Peyer's patch (tissue), 4 donors: ENCODE measurements around the gene DCXR. TPM values are rescaled to one million over a fixed set of nuclear protein-coding genes. Genes with fewer than 3 reads are reported as not detected.
A peak's percentile ranks its signal among the peaks of the same experiment; 100 is the strongest.

Experiments
- DNase-seq, 3 donors: peaks; one replicate each; pipeline ENCODE4 v3.0.0-alpha.2; 2017 to 2019
- H3K27ac ChIP-seq, 4 donors: fragments of 200-600 bp; sonication (generic); one replicate each; pipeline ENCODE4 v1.5.1; 2016 to 2019
- H3K27me3 ChIP-seq, 2 donors: fragments of 200-600 bp; sonication (generic); one replicate each; pipeline ENCODE4 v1.5.1; 2019
- H3K36me3 ChIP-seq, 3 donors: fragments of 200-600 bp; sonication (generic); one replicate each; pipeline ENCODE4 v1.5.1; 2016 to 2019
- H3K4me1 ChIP-seq, 4 donors: fragments of 200-600 bp; sonication (generic); one replicate each; pipeline ENCODE4 v1.5.1; 2016 to 2019
- H3K4me3 ChIP-seq, 4 donors: fragments of 200-600 bp; sonication (generic); 1 replicate in 3 of 4; 2 replicates in 1 of 4; pipeline ENCODE4 v1.5.1; 2016 to 2019; ENCODE audit warnings: mild to moderate bottlenecking in 1 of 4
- H3K9me3 ChIP-seq, 4 donors: fragments of 200-600 bp; sonication (generic); one replicate each; pipeline ENCODE4 v1.5.1; 2016 to 2019; ENCODE audit warnings: mild to moderate bottlenecking in 1 of 4
- POLR2A ChIP-seq, 2 donors: fragments of 450-650 bp; IDR thresholded peaks; one replicate each; pipeline ENCODE4 v1.5.1; 2017; ENCODE audit warnings: antibody characterized with exemption in 2 of 2, mild to moderate bottlenecking in 2 of 2, moderate library complexity in 2 of 2
- total RNA-seq, 4 donors: library from RNA; depleted of rRNA; stranded (reverse); fragments of >200 nt; gene quantifications; one replicate each; pipeline ENCODE4 v1.1.0, GENCODE V29; 2016
- TF ChIP-seq, protein P1 (sequence below), 6 experiments: fragments of 450-650 bp in 4 of 6; fragments of 200-600 bp in 2 of 6; sonication (generic) in 1 of 6; IDR thresholded peaks; one replicate each; pipeline ENCODE4 v1.5.1; 2017 to 2019; ENCODE audit warnings: antibody characterized with exemption in 6 of 6, mild to moderate bottlenecking in 3 of 6, moderate library complexity in 1 of 6

Gene DCXR
- total RNA-seq, 4 donors from 2014 or later = 68.5 to 104 (median 86.8) TPM

DNA sequence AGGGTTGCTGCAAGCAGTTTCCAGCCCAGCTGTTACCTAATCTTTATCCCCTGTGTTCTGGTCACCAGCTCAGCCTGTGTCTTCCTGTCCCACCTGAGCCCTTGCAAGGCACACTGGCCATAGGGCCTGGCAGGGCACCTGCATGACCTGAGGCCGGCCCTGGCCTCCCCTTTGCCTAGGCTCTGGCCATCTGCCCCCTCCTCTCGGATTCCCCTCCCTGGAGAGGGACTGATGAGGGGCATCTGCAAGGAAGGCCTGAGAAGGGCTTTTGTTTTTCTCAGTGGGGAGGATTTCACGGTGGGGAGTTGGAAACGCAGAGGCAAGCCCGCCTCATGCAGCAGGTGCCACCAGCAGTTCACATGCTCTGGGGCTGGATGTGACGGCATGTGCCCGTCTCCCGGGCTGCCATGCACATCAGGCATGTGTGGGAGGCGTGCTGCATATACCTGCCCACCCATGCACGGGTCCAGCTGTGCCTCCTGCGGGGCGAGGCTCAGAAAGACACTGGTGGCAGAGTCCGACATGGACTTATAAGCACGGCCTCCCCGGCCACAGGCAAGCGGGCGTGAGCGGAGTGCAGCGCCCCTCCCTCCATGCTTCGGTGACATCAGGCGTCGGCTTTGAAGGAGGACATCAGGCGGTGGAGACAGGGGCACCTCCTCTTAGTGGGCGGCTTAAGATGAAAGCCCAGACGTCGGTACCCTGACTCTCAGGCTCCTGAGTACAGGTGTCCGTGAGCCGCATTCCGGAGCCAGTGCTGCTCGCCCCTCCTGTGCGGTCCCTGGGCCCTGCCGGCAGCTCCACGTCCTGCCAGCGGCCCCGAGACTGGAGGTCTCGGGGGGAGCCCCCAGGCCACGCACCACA is 43.5 kb downstream of the DCXR start:
- Histone ChIP-seq H3K27ac (no peak overlapping the region), H3K27me3 (no peaks in the 10 kb centered on the region), H3K9me3 (no peaks in the 10 kb centered on the region), H3K4me3 (no peak overlapping the region), H3K36me3 (peaks cover 0 to 5% (median 0%) of the 10 kb centered on the region in 3 donors), H3K4me1 (peaks cover 0 to 23% (median 2%) of the 10 kb centered on the region in 4 donors)
- no peak for DNase-seq
- TF ChIP-seq, protein P1, sequence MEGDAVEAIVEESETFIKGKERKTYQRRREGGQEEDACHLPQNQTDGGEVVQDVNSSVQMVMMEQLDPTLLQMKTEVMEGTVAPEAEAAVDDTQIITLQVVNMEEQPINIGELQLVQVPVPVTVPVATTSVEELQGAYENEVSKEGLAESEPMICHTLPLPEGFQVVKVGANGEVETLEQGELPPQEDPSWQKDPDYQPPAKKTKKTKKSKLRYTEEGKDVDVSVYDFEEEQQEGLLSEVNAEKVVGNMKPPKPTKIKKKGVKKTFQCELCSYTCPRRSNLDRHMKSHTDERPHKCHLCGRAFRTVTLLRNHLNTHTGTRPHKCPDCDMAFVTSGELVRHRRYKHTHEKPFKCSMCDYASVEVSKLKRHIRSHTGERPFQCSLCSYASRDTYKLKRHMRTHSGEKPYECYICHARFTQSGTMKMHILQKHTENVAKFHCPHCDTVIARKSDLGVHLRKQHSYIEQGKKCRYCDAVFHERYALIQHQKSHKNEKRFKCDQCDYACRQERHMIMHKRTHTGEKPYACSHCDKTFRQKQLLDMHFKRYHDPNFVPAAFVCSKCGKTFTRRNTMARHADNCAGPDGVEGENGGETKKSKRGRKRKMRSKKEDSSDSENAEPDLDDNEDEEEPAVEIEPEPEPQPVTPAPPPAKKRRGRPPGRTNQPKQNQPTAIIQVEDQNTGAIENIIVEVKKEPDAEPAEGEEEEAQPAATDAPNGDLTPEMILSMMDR (IDR thresholded peaks at IDR 0.05) = no peak
- TF ChIP-seq POLR2A (IDR thresholded peaks at IDR 0.05) = no peak

DNA sequence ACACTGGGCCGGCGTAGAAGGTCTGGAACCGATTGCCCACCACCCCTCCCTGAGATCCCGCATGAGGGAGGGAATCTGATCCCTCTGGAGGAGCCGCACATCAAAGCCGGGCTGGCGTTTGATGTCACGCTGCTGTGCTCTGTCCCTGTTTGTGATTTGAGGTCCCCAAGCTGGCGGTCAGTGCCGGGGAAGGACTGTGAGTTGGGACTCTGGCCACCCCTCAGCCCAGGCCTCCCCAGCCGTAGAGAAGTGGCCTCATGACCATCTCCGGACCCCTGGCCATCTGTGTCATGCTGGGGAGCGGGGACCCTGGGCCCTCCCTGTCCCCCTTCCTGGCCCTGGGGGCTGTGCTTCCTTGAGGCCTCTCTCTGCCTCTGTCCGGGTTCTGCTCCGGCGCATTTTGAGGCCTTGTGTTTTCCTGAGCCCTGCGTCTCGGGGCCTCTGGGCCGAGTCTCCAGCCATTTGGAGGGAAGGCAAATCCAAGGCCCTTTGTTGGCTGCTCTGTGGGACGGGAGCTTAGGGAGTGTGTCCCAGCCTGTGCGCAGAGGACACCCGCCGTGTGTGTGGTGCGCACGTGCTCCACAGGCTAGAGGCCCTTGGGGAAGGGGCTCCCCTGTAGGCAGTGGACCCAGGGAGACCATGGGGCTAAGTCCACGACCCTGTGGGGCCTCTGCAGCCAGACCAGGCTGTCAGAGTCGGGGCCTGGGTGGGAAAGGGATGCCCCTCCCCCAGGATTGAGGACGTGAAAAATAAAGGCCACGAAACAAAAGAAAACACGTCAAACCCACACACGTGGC is 45.0 kb downstream of the DCXR start:
- DNase-seq = no peak
- TF ChIP-seq POLR2A (IDR thresholded peaks at IDR 0.05) = no peak
- TF ChIP-seq, protein P1 (IDR thresholded peaks at IDR 0.05) = no peak
- Histone ChIP-seq H3K4me1 (peaks cover 0 to 23% (median 2%) of the 10 kb centered on the region in 4 donors), H3K27ac (peak overlapping the region in 2 of 4 donors; percentile 25 to 66), H3K27me3 (no peaks in the 10 kb centered on the region), H3K9me3 (no peaks in the 10 kb centered on the region), H3K36me3 (peaks cover 0 to 7% (median 0%) of the 10 kb centered on the region in 3 donors), H3K4me3 (peak overlapping the region in 2 of 4 donors; percentile 10 to 21)

DNA sequence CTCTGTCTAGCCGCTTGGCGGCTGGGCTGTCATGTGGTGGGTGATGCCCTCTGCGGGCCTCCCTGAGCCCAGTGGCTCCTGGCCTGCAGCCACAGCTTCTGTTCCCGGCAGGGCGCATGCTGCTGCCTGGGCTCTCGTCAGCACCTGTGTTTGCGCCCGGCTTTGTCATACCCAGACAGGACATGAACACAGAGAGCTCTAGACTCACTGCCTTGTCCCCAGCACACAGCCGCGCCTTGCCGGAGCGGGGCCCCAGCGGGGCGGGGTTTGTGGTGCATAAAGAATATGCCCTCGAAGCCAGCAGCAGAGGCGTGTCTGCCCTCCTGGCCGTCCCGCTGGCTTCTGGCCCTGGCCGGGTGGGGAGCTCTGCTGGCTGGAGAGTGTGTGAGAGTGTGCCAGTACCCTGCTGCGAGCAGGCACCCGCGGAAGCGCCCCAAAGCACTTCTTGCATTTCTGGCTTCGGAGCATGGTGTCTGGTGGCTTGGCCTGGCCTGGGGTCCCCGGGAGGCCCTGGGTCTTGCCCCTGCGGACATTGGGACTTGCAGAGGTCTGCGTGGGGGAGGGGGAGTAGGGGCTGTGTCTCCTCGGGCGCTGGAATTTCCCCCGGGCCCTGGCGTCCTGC is 45.7 kb downstream of the DCXR start:
- Histone ChIP-seq H3K4me3 (peak overlapping the region in 2 of 4 donors; percentile 10 to 21), H3K4me1 (peaks cover 0 to 23% (median 2%) of the 10 kb centered on the region in 4 donors), H3K36me3 (peaks cover 0 to 12% (median 0%) of the 10 kb centered on the region in 3 donors), H3K27ac (peak overlapping the region in 3 of 4 donors; percentile 25 to 66 (median 47)), H3K9me3 (no peaks in the 10 kb centered on the region), H3K27me3 (no peaks in the 10 kb centered on the region)
- peak in 2 of 3 donors; percentile 89 to 93 for DNase-seq
- TF ChIP-seq, protein P1 (IDR thresholded peaks at IDR 0.05) = peak in 1 of 6 experiments; percentile 3
- TF ChIP-seq POLR2A (IDR thresholded peaks at IDR 0.05) = peak in 1 of 2 donors; percentile 50

DNA sequence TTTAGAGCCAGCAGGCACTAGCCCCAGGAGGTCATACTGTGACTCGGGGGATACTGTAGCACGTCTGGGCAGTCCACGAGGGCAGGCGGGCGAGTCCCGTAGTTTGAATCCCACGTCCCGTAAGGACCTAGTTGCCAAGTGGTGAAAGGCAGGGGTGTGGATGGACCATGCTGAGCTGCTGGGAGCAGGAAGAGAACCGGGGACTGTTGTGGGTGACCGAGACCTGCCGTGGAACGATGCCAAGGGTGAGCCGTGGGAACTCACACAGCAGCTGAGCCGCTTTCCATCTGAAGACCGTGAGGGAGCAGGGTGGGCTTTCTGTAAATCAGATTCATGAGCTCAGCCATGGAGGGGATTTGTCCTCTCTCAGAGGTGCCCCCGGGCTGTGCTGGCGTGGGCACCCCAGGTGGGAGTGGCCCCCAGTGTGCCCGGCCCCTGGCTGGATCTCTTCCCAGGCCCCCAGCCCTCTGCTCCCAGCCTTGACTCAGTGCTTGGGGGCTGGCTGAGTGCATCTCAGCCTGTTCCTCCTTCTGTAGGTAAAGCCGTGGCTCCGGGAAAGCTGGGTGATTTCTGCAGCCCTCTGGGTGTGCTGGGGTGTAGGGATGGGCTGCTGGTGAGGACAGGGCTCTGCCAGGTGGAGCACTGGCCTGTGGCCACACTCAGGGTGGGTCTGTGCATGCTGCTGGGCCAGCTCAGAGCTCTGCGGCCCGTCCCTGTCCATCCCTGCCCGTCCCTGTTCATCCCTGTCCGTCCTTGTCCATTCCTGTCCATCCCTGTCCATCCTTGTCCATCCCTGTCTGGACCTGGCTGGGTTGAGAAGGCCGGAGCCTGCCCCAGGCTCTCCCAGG is 46.4 kb downstream of the DCXR start:
- DNase-seq = no peak
- Histone ChIP-seq H3K9me3 (no peaks in the 10 kb centered on the region), H3K36me3 (peaks cover 0 to 16% (median 0%) of the 10 kb centered on the region in 3 donors), H3K27ac (peak overlapping the region in 3 of 4 donors; percentile 25 to 66 (median 47)), H3K4me1 (peaks cover 0 to 23% (median 2%) of the 10 kb centered on the region in 4 donors), H3K27me3 (no peaks in the 10 kb centered on the region), H3K4me3 (no peak overlapping the region)
- TF ChIP-seq, protein P1 (IDR thresholded peaks at IDR 0.05) = no peak
- TF ChIP-seq POLR2A (IDR thresholded peaks at IDR 0.05) = no peak
